ENCODE measurements around the gene SCAMP3. TPM values are rescaled to one million over a fixed set of nuclear protein-coding genes. Genes with fewer than 3 reads are reported as not detected.

SCAMP3 gene
- total and polyA plus RNA-seq, 2 of the 4 experiments (the other 2 are of a cell fraction): 30.5 to 118 TPM

DNA sequence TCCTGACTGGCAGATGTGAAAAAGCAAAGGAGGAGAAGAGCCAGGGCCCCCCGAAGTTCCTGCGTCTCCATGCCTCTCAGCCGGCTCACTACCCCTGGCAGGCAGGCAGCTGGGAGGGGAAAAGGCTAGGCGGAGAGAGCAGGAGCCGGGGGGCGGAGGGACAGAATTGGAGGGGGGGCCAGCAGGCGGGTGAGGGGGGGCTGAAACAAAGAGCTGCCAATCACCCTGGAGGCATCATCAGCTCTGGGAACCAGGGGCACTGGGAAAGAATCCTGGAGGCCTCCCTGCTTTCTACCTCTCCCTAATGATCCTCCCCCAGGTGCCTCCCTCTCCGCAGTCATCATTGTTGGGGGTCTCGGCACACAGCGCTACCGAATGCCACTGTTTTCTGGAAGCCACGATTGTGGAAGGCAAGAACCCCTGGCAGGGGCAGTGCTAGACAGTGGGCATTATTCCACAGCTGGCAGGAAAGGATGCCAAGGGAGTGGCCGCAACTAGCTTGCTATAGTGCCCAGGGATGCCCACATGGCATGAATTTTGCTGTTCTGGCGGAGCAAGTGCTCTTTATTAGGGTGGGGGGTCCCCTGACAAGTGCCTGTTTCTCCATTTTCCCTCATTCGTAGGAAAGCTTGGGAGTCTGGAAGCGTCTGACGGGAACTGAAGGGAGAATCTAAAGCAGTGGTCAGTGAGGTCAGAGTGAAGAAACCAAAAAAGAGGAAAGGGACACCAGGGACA is 54.2 kb downstream of the SCAMP3 start, which contains the start of gene THBS3:
Gene THBS3 (minus strand): TSS at position 92 of the 735 bp plus-strand sequence. CDS start 21 bp downstream, at position 71.
- in situ Hi-C loops (cut with MboI; ENCODE audit: low sequenced_read_pairs) (no loop called here), dilution Hi-C loops (cut with HindIII; ENCODE audit: low sequenced_read_pairs, unreplicated experiment) (no loop called here), intact Hi-C loops (cut with micrococcal nuclease) (loop anchor here (1.0 to 10.0 kb wide), 5 partner anchors 18 to 387 kb away; partner anchors contain the start of gene RUSC1)
- 25% methylated on average over 4 of the region's 17 CpGs; no CpG with 5 or more reads in 1 of the 2 experiments for WGBS, 2 experiments (ENCODE audit: extremely low coverage in 2 of 2, insufficient read length in 1 of 2)
- Histone ChIP-seq H4K8ac (ENCODE audit: low read depth in 2 of 2, low read length in 2 of 2) (peak within 1 kb of the TSS; percentile 57 to 89), H3K9me3 (ENCODE audit: control insufficient read depth, insufficient read depth, low read length) (no peaks in the 10 kb centered on the region), H2BK120ac (ENCODE audit: low read depth, low read length) (peak within 1 kb of the TSS; percentile 77), H3K27me3 (ENCODE audit: control insufficient read depth, insufficient read depth, low read length) (no peaks in the 10 kb centered on the region), H2AK5ac (ENCODE audit: low read depth, low read length) (peak within 1 kb of the TSS; percentile 95), H2AK9ac (replicated peaks; ENCODE audit: low read depth, low read length, poor library complexity) (peak within 1 kb of the TSS; percentile 99), H3K9me1 (ENCODE audit: insufficient read depth, low read length) (peaks cover 6% of the 10 kb centered on the region; the same call in 1 of the 2 replicates), H4K5ac (ENCODE audit: low read depth, low read length) (peak within 1 kb of the TSS; percentile 68), H3K4ac (ENCODE audit: low read depth, low read length) (peak within 1 kb of the TSS; percentile 90), H3K27ac (ENCODE audit: insufficient read depth, low read length) (peak within 1 kb of the TSS; percentile 86), H4K91ac (ENCODE audit: insufficient read depth, low read depth, low read length) (peak within 1 kb of the TSS; percentile 79), H2BK5ac (ENCODE audit: low read depth, low read length, poor library complexity, severe bottlenecking) (peak within 1 kb of the TSS; percentile 67), H3K4me3 (ENCODE audit: insufficient read depth, low read depth, low read length) (peak within 1 kb of the TSS; percentile 100), H3K9ac (ENCODE audit: low read depth, low read length) (peak within 1 kb of the TSS; percentile 81), H3K36me3 (ENCODE audit: control insufficient read depth, insufficient read depth, low read length) (peaks cover 5% of the 10 kb centered on the region; the same call in 1 of the 2 replicates), H3K23ac (ENCODE audit: low read depth, low read length) (peak within 1 kb of the TSS; percentile 87), H2BK15ac (ENCODE audit: low read depth, low read length) (peak within 1 kb of the TSS; percentile 61; the same call in 1 of the 3 replicates), H4K20me1 (ENCODE audit: insufficient read depth, low read length) (no peaks in the 10 kb centered on the region), H3K4me2 (ENCODE audit: low read depth, low read length) (peak within 1 kb of the TSS; percentile 90), H3K18ac (ENCODE audit: low read depth, low read length) (peak within 1 kb of the TSS; percentile 52; the same call in 1 of the 2 replicates), H3K79me1 (ENCODE audit: low read depth in 1 of 2, low read length in 2 of 2) (peaks cover 13 to 24% of the 10 kb centered on the region in 2 experiments), H2BK20ac (ENCODE audit: low read depth, low read length) (peak within 1 kb of the TSS; percentile 16; the same call in 1 of the 2 replicates), H3K4me1 (ENCODE audit: control insufficient read depth, insufficient read depth, low read length) (peaks cover 15% of the 10 kb centered on the region), H2AFZ (replicated peaks; ENCODE audit: low read length, poor library complexity) (peak within 1 kb of the TSS; percentile 89), H3K56ac (ENCODE audit: extremely low read depth, insufficient read depth, low read length) (peak within 1 kb of the TSS; percentile 85), H3K14ac (replicated peaks; ENCODE audit: low read depth, low read length) (peak within 1 kb of the TSS; percentile 80)
- POLR2A ChIA-PET (ENCODE audit: unreplicated experiment): no interaction called here
- CTCF ChIA-PET: interaction anchor here (1.0 to 2.0 kb wide), 2 partner anchors 33 to 35 kb away, joined by 4 to 6 read pairs; partner anchors contain the start of gene KRTCAP2
- DNase-seq (peak; percentile 12), ATAC-seq (ENCODE audit: low read depth) (no peak)
- no TSS peak for BruUV-seq (replicated peaks)
- TF ChIP-seq CHD1 (IDR thresholded peaks at IDR 0.05; ENCODE audit: low read depth, low read length): no peak
- TF ChIP-seq USF2 (IDR thresholded peaks at IDR 0.05; ENCODE audit: low read depth, low read length): no peak
- TF ChIP-seq, protein P1, sequence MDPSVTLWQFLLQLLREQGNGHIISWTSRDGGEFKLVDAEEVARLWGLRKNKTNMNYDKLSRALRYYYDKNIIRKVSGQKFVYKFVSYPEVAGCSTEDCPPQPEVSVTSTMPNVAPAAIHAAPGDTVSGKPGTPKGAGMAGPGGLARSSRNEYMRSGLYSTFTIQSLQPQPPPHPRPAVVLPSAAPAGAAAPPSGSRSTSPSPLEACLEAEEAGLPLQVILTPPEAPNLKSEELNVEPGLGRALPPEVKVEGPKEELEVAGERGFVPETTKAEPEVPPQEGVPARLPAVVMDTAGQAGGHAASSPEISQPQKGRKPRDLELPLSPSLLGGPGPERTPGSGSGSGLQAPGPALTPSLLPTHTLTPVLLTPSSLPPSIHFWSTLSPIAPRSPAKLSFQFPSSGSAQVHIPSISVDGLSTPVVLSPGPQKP (IDR thresholded peaks at IDR 0.05; ENCODE audit: borderline replicate concordance, low read depth, low read length): no peak
- TF ChIP-seq POLR2A (IDR thresholded peaks at IDR 0.05; ENCODE audit: low read depth, low read length): no peak
- TF ChIP-seq RAD21 (IDR thresholded peaks at IDR 0.05; ENCODE audit: low read length): no peak
- no peak for TF ChIP-seq MXI1 (IDR thresholded peaks at IDR 0.05; ENCODE audit: borderline replicate concordance, low read depth, low read length)
- no peak for TF ChIP-seq RCOR1 (IDR thresholded peaks at IDR 0.05; ENCODE audit: insufficient replicate concordance, low read length)
- TF ChIP-seq BHLHE40 (IDR thresholded peaks at IDR 0.05; ENCODE audit: low read depth, low read length): no peak
- no peak for TF ChIP-seq CEBPB (IDR thresholded peaks at IDR 0.05; ENCODE audit: low read depth, low read length)
- no peak for TF ChIP-seq MAFK (IDR thresholded peaks at IDR 0.05; ENCODE audit: low read depth, low read length)
- no peak for TF ChIP-seq FOS (IDR thresholded peaks at IDR 0.05; ENCODE audit: low read depth, low read length)
- no peak for TF ChIP-seq SMC3 (IDR thresholded peaks at IDR 0.05; ENCODE audit: low read depth, low read length)
- no peak for TF ChIP-seq MAZ (IDR thresholded peaks at IDR 0.05; ENCODE audit: borderline replicate concordance, low read depth, low read length)
- TF ChIP-seq RFX5 (IDR thresholded peaks at IDR 0.05; ENCODE audit: low read depth, low read length): no peak
- TF ChIP-seq NFE2L2 (IDR thresholded peaks at IDR 0.05; ENCODE audit: low read depth, low read length): no peak
